Measurements from ENCODE around the gene C11orf54. TPM values are rescaled to one million over a fixed set of nuclear protein-coding genes. Genes with fewer than 3 reads are reported as not detected.

Gene C11orf54
- polyA plus RNA-seq, 1 donor (not counting 4 experiments of a cell fraction or from before 2014, with no cell fraction given) = 11.9 TPM

DNA sequence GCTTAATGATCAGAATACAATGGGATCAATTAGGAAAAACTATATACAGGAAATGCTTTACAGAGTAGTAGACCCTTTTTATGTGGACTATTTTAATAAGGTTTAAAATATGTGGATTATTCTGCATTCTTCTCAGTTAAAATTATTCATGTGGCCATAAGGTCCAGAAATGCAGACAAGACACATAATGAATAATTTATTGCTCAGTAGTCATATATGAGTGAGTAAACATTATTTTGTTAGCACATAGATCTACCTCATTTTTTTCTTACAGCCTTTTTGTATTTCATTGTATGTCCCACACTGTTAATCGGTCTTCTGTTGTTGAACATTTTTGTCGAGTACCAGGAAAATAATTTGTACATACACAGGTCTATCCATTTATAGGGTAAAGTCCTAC, 63.4 kb downstream of the C11orf54 start:
- peaks cover 7% of the 10 kb centered on the region for H3K79me2 ChIP-seq (ENCODE audit: control insufficient read depth, insufficient read depth, low read length)
- FAIRE-seq (no peak), DNase-seq (ENCODE audit: low read depth, low spot score) (no peak)

GRCh38 chr11:93807980-93808379, 66.5 kb downstream of the C11orf54 start:
- dilution Hi-C loops (cut with MboI; ENCODE audit: extremely low pct_ligation_motif_present, low sequenced_read_pairs) = no loop called here
- H3K27me3 ChIP-seq (ENCODE audit: control insufficient read depth, extremely low read depth, insufficient read depth, low read length) = no peaks in the 10 kb centered on the region
- H3K4me2 ChIP-seq (ENCODE audit: control insufficient read depth, extremely low read depth, insufficient read depth, low read depth, low read length) = no peak overlapping the region
- TF ChIP-seq EZH2 (IDR thresholded peaks at IDR 0.05; ENCODE audit: low read length) = no peak
- TF ChIP-seq, protein P1, sequence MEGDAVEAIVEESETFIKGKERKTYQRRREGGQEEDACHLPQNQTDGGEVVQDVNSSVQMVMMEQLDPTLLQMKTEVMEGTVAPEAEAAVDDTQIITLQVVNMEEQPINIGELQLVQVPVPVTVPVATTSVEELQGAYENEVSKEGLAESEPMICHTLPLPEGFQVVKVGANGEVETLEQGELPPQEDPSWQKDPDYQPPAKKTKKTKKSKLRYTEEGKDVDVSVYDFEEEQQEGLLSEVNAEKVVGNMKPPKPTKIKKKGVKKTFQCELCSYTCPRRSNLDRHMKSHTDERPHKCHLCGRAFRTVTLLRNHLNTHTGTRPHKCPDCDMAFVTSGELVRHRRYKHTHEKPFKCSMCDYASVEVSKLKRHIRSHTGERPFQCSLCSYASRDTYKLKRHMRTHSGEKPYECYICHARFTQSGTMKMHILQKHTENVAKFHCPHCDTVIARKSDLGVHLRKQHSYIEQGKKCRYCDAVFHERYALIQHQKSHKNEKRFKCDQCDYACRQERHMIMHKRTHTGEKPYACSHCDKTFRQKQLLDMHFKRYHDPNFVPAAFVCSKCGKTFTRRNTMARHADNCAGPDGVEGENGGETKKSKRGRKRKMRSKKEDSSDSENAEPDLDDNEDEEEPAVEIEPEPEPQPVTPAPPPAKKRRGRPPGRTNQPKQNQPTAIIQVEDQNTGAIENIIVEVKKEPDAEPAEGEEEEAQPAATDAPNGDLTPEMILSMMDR (optimal IDR thresholded peaks at IDR 0.05 in 1 of 3, IDR thresholded peaks at IDR 0.05 in 1 of 3, conservative IDR thresholded peaks at IDR 0.05 in 1 of 3; ENCODE audit: extremely low read depth in 1 of 3, insufficient read depth in 2 of 3, low read length in 3 of 3) = no peak
- DNase-seq (ENCODE audit: low read depth, low spot score) (no peak), FAIRE-seq (no peak)
- H3K79me2 ChIP-seq (ENCODE audit: control insufficient read depth, insufficient read depth, low read length) = peaks cover 4% of the 10 kb centered on the region
- peaks cover 3% of the 10 kb centered on the region for H4K20me1 ChIP-seq (ENCODE audit: control insufficient read depth, extremely low read depth, insufficient read depth, low read length)
- H3K36me3 ChIP-seq (ENCODE audit: control insufficient read depth in 2 of 2, extremely low read depth in 1 of 2, insufficient read depth in 2 of 2, low read length in 2 of 2) = peaks cover 22 to 43% of the 10 kb centered on the region in 2 experiments
- no peak overlapping the region for H3K4me3 ChIP-seq (ENCODE audit: control insufficient read depth in 2 of 3, extremely low read depth in 1 of 3, insufficient read depth in 2 of 3, low read depth in 1 of 3, low read length in 3 of 3)
- no peak overlapping the region for H3K9ac ChIP-seq (ENCODE audit: control insufficient read depth, extremely low read depth, insufficient read depth, low read length)
- no peaks in the 10 kb centered on the region for H3K4me1 ChIP-seq (ENCODE audit: control insufficient read depth, extremely low read depth, insufficient read depth, low read length)
- no peak overlapping the region for H3K27ac ChIP-seq (ENCODE audit: control insufficient read depth, insufficient read depth, low read length)
- H3K9me1 ChIP-seq (ENCODE audit: control insufficient read depth, extremely low read depth, insufficient read depth, low read length) = no peaks in the 10 kb centered on the region
- no peaks in the 10 kb centered on the region for H3K9me3 ChIP-seq (ENCODE audit: control insufficient read depth, low read depth, low read length)
- no peak overlapping the region for H2AFZ ChIP-seq (ENCODE audit: control insufficient read depth, low read length)

More for the DNA sequence above, 63.4 kb downstream of the C11orf54 start:
- no peak overlapping the region for H3K9ac ChIP-seq (ENCODE audit: control insufficient read depth, extremely low read depth, insufficient read depth, low read length)
- no peaks in the 10 kb centered on the region for H3K9me1 ChIP-seq (ENCODE audit: control insufficient read depth, extremely low read depth, insufficient read depth, low read length)
- dilution Hi-C loops (cut with MboI; ENCODE audit: extremely low pct_ligation_motif_present, low sequenced_read_pairs) = no loop called here
- TF ChIP-seq EZH2 (IDR thresholded peaks at IDR 0.05; ENCODE audit: low read length) = no peak
- TF ChIP-seq, protein P1 (optimal IDR thresholded peaks at IDR 0.05 in 1 of 3, IDR thresholded peaks at IDR 0.05 in 1 of 3, conservative IDR thresholded peaks at IDR 0.05 in 1 of 3; ENCODE audit: extremely low read depth in 1 of 3, insufficient read depth in 2 of 3, low read length in 3 of 3) = no peak
- H3K4me3 ChIP-seq (ENCODE audit: control insufficient read depth in 2 of 3, extremely low read depth in 1 of 3, insufficient read depth in 2 of 3, low read depth in 1 of 3, low read length in 3 of 3) = no peak overlapping the region
- no peak overlapping the region for H3K27ac ChIP-seq (ENCODE audit: control insufficient read depth, insufficient read depth, low read length)
- H3K27me3 ChIP-seq (ENCODE audit: control insufficient read depth, extremely low read depth, insufficient read depth, low read length) = no peaks in the 10 kb centered on the region
- H3K9me3 ChIP-seq (ENCODE audit: control insufficient read depth, low read depth, low read length) = no peaks in the 10 kb centered on the region
- H3K36me3 ChIP-seq (ENCODE audit: control insufficient read depth in 2 of 2, extremely low read depth in 1 of 2, insufficient read depth in 2 of 2, low read length in 2 of 2) = peaks cover 22 to 31% of the 10 kb centered on the region in 2 experiments
- H3K4me1 ChIP-seq (ENCODE audit: control insufficient read depth, extremely low read depth, insufficient read depth, low read length) = no peaks in the 10 kb centered on the region
- H4K20me1 ChIP-seq (ENCODE audit: control insufficient read depth, extremely low read depth, insufficient read depth, low read length) = peaks cover 3% of the 10 kb centered on the region
- no peak overlapping the region for H3K4me2 ChIP-seq (ENCODE audit: control insufficient read depth, extremely low read depth, insufficient read depth, low read depth, low read length)
- no peak overlapping the region for H2AFZ ChIP-seq (ENCODE audit: control insufficient read depth, low read length)

Data from keratinocyte (primary cell).